NCI-H2196 (cell line): ENCODE data around the gene CACNB2.
"Not testable (repeated sequence)": the region's sequence is repeated elsewhere in the genome, so short reads cannot be mapped to it uniquely, and the experiment has no call there.

Experiments
- DNase-seq: peaks from one replicate; lab custom pipeline; 2025; ENCODE audit not compliant: unreplicated experiment; lab: John Stamatoyannopoulos, UW

CACNB2 gene

GRCh38 chr10:18196806-18197550, 56.8 kb downstream of the CACNB2 start:
- no peak for DNase-seq

- DNase-seq, result no peak
Observed at GRCh38 chr10:18197706-18198105, 57.5 kb downstream of the CACNB2 start.

GRCh38 chr10:18201877-18202276, 61.7 kb downstream of the CACNB2 start:
- no peak for DNase-seq

DNA sequence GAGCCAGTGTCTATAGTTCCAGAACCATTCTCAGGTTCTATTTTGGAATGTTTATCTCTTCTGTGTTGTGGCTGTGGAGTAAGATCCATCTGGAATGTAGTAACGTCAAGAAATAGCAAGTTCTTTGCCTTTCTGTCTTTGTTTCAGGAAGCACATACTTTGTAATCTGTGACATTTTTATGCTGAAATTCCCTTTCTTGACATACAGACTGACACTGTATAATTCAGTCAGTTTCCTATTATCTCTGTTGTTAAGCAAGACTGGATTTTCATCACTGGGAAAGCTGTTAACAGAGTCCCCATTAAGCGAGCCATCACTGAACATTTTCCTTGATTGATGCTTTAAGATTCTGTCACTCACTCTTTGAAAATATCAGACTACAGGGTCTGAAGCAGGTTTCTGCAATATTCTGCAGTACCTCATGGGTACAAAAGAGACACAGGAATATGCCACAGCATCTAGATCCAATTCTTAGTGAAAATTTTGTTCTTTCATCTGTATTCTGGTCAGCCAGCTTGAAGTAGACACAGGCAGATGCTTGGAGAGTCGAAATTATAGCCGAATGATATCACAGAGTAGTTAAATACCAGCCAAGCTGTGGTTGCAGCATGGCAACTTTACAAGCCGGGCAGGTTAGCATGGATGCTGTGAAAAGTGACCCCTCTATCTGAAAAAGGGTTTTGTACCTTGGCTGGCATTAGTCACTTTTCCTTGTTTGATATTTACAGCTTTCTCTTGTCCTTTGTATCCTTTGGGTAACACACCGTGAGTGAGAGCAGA, 62.6 kb downstream of the CACNB2 start:
- DNase-seq, result no peak

DNA sequence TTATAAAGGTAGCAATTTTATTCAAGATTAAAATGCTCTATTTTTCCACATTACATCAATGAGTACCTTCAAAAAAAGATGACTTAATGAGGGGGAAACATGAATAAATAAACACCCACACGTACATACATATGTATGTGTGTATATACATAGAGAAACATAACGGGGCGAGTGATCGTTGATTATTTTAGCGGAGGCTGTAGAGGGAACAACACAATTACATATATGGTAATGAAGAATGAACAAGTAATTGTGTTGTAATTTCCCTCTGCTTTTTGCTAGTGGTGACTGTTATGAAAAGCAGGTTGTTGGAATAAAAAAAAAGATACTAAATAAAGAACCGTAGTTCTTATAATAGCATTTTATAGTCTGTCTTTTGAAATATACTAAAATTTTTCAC, 63.2 kb downstream of the CACNB2 start:
- DNase-seq, result no peak

DNA sequence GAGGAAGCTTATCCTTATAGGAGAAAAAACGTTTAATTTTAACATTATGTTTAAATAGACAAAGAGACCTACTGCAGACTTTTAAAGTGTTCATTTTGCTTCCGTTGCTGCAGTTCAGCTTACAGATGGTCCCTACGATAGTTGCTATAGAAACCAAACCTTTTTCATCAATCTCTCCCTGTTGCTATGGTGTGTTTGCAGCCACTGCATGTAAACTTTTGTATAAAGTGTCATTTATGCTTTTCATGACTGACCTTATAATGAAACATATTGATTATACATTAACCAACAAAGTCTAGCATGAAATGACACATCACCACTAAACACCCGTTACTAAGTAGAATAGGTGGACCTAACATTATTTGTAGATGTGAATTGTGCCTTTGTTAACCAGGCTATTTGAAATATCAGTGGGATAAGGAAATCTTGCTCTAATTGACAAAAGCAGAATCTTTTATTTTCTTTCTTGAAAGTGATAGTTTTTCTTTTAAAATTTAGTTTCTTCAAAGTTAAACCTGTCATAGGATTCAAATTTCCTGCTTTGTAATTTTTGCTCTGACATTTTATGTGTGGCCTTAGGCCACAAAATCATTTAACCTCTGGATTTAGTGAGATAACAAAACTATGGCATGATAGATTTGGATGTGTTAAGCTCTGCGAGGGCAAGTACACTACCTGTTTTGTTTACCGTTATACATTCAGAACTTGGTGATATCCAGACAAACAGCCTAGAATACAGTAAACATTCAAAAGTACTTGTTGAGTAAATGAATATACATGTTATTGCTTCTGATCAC, 64.0 kb downstream of the CACNB2 start:
- DNase-seq, result no peak

DNA sequence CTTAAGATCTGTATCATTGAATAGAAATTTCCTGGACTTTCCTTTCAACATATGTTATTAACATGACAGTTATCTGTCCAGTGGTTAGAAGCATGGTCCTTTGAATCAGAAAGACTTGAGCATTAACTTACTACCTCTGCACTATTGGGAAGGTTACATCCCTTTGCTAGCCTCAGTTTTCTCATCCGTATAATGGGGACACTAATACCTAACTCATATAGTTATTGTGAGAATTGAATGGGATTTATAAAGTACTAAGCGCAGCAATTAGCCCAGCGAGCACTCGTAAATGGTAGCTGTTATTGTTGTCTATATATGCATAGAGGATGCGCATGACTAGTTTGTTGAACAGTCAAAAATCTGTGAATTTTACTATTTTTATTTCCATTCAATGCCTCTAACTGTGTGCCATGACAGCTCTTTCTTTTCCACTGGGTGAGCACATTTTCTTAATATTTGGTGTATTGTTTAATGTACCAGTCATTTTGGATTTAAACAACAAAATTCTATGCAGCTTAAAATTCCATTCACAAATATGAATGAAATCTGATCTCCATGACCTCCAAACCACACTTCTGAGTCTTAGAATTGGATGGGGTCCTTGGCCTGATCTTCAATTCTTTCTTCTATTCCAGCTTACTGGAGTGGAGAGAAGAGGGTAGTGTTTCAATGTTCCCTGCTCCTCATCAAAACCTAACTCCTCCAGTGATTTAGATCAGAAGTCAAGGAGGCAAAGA, 65.0 kb downstream of the CACNB2 start:
- no peak for DNase-seq

DNA sequence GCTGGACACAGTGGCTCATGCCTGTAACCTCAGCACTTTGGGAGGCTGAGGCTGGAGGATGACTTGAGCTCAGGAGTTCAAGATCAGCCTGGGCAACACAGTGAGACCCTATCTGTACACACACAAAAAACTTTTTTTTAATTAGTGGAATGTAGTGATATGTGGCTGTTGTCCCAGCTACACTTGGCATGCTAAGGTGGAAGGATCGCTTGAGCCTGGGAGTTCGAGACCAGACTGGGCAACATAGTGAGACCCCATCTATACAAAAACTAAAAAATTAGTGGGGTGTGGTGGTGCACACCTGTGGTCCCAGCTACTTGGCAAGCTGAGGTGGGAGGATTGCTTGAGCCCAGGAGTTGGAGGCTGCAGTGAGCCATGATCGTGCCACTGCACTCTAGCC, 68.0 kb downstream of the CACNB2 start:
- DNase-seq, result not testable (repeated sequence)

GRCh38 chr10:18209241-18209640, 69.0 kb downstream of the CACNB2 start:
- no peak for DNase-seq

- DNase-seq, result no peak
Observed at GRCh38 chr10:18210711-18211110, 70.5 kb downstream of the CACNB2 start.

DNA sequence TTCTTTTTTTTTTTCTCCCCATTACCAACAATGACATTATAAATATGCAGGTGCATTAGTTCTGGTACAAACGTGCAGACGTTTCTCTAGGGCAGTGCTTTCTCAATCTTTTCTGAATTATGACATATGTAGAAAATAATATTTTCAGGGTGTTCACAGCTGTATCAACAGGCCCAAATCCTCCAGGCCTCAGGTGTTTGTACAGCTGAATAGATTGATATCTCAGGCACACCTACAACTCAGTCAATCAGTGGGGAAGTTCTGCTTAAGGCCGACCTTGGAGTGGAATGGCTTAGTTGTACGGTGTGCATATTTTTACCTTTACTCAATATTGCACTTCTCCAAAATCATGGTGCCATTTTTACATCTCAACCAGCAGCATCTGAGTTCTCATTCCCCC, 71.6 kb downstream of the CACNB2 start:
- DNase-seq, result no peak

- no peak for DNase-seq
Observed at GRCh38 chr10:18213271-18213670, 73.0 kb downstream of the CACNB2 start.

DNA sequence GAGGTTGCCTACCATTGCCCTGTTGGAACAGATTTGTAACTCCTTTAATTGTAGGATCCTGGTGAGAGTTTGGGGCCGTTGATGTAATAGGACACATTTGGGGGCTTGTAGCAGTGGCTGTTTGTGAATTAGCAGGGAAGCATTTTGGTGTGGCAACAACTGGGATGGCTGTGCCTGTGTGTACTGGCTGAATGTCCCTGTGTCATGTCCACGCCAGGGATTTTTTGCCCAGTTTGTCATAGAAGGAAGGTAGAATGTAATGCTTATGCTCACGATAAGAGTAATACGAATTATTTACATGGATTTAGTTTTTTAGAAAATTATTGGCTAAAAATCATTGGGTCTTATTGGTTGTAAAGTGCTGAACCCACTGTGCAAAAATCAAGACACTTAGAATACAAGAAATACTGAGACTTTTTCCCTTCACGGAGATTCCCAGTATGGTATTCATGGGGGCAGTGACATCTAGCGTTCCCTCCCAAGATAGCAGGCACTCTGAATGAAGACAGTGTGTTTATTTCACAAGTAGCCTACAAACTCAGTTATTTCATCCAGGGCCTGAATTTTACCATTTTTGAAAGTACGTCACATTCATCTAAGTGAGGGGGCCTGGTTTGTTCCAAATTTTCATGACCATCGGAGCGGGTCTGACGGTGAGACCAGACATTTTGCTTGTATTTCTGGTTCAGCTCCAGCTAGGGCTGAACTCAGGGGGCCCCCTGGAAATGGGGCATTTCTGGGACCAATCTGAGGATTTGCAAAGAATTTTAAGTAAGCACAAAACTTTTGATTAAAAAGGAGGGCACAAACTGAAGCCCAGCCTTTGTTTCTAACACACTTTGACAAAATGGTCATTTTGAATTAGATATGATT, 74.7 kb downstream of the CACNB2 start:
- DNase-seq, result peak; percentile 6

- no peak for DNase-seq
Observed at GRCh38 chr10:18216482-18216881, 76.3 kb downstream of the CACNB2 start.

DNA sequence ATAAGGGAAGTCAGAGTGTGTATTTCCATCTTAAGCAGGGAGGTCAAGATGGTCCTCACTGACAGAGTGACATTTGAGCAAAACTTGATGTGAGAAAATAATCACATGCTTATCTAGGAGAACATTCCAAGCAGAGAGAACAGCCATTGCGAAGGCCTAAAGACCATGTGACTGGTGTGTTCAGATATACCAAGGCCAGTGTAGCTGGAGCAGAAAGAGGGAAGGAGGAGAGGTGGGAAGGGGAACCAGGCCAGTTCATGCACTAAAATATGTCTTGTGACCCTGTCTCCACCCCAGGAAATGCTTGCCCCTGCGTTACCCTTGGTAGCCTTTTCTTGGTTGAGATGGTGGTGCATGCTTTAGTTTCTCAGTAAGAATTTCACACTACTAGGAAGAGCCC, 77.4 kb downstream of the CACNB2 start:
- DNase-seq, result no peak

DNA sequence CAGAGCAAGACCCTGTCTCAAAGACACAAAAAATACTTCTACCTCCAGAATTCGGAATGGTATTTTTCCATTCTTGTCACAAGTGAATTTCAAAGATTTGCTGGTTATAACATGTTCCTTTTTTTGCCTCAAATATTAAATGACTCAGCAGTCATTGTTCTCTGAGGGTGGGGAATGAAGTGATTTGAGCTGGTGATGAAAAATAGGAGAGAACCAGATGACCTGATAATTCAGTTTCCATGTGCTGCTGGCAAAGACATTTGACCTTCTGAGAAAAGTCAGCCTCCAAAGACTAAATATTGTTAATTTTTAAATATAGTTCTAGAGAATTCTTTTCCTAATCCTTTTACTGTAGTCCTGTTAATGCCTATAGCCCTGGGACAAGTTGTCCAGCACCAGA, 78.9 kb downstream of the CACNB2 start:
- no peak for DNase-seq

- no peak for DNase-seq
Observed at GRCh38 chr10:18221123-18221522, 80.9 kb downstream of the CACNB2 start.

GRCh38 chr10:18221882-18222281, 81.7 kb downstream of the CACNB2 start:
- DNase-seq, result no peak

DNA sequence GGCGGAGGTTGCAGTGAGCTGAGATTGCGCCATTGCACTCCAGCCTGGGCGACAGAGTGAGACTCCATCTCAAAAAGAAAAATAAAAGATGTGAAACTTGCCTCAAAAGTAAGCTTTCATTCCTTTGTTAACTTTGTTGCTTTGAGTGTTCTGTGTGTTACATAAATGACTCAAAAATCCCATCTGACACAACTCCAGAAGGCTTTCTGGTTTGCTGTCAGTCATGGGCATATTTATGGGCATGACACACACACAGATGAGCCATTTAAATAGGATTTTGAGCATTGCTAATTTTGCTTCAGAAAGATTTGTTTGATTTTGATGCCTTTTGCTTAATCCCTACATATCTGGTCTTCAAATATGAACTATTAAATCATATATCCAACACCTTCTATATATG, 82.6 kb downstream of the CACNB2 start:
- DNase-seq, result no peak

GRCh38 chr10:18223898-18224297, 83.7 kb downstream of the CACNB2 start:
- DNase-seq, result no peak
